Adrenal gland (tissue), 5 donors: ENCODE results near the gene FHIT.

Experiments
- POLR2A ChIP-seq, 2 donors: fragments of 450-650 bp; IDR thresholded peaks; one replicate each; pipeline ENCODE4 v1.6.1; 2017; ENCODE audit warnings: antibody characterized with exemption in 2 of 2, mild to moderate bottlenecking in 2 of 2, moderate library complexity in 1 of 2
- TF ChIP-seq, protein P1 (sequence below), 6 experiments: fragments of 450-650 bp in 4 of 6; fragments of 200-600 bp in 2 of 6; sonication (generic) in 1 of 6; IDR thresholded peaks; 1 replicate in 5 of 6; 2 replicates in 1 of 6; pipeline versions ENCODE4 v1.5.1 to v1.8.0; 2016 to 2021; ENCODE audit warnings: antibody characterized with exemption in 6 of 6, mild to moderate bottlenecking in 2 of 6, moderate library complexity in 1 of 6
- donor health status: DM: no; HTN: no; CAD: no.

DNA sequence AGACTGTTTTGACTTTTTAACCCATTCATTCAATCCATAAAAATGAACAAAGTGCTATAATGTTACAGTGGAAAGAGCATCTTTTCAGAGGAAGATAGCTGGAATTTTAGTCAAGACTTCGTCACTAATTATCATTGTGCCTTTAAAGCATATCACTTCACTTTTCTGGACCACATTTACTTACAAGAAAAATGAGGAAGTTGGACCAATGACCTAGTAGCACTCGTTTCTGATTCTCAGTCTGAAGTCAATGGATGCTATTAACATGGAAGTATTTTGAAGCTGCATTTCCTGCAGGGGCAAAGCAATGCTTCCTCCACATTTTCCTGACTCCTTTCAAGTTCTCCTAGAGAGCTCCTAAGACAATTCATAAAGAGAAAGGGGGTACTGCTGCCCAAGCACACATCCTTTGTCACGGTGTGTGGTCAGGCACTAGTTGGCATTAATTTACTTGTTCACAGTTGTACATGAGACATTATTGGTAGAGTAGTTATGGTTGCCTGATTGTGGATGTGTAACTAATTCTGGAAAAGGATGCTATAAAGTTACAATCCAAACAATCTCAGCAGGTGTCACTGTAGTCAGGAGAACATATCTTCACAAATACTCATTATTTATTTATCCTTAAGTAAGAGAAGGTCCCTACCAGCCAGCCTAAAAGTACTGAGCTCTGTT lies 1049.1 kb downstream of the FHIT start:
- TF ChIP-seq, protein P1, sequence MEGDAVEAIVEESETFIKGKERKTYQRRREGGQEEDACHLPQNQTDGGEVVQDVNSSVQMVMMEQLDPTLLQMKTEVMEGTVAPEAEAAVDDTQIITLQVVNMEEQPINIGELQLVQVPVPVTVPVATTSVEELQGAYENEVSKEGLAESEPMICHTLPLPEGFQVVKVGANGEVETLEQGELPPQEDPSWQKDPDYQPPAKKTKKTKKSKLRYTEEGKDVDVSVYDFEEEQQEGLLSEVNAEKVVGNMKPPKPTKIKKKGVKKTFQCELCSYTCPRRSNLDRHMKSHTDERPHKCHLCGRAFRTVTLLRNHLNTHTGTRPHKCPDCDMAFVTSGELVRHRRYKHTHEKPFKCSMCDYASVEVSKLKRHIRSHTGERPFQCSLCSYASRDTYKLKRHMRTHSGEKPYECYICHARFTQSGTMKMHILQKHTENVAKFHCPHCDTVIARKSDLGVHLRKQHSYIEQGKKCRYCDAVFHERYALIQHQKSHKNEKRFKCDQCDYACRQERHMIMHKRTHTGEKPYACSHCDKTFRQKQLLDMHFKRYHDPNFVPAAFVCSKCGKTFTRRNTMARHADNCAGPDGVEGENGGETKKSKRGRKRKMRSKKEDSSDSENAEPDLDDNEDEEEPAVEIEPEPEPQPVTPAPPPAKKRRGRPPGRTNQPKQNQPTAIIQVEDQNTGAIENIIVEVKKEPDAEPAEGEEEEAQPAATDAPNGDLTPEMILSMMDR (IDR thresholded peaks at IDR 0.05): no peak
- no peak for TF ChIP-seq POLR2A (IDR thresholded peaks at IDR 0.05)
